WTC11 (cell line): ENCODE measurements around the gene CES3.

Experiments
- ATF1 ChIP-seq: sonication (generic); formaldehyde crosslinking; IDR thresholded peaks from 2 replicates; pipeline ENCODE4 v1.8.1; 2023; ENCODE audit warnings: mild to moderate bottlenecking, moderate library complexity, missing genetic modification reagents
- CTCF ChIP-seq: fragments of 200-600 bp; IDR thresholded peaks from 2 replicates; pipeline ENCODE4 v1.8.0; 2022; ENCODE audit warnings: antibody characterized with exemption
- ETV6 ChIP-seq: sonication (generic); formaldehyde crosslinking; IDR thresholded peaks from 2 replicates; pipeline ENCODE4 v1.8.1; 2022; ENCODE audit warnings: mild to moderate bottlenecking, missing genetic modification reagents
- FOXJ3 ChIP-seq: sonication (generic); formaldehyde crosslinking; IDR thresholded peaks from 2 replicates; pipeline ENCODE4 v1.9.0; 2021; ENCODE audit warnings: missing genetic modification reagents, mild to moderate bottlenecking, borderline replicate concordance
- TEAD4 ChIP-seq: sonication (generic); formaldehyde crosslinking; IDR thresholded peaks from 2 replicates; pipeline ENCODE4 v1.8.0; 2022; ENCODE audit warnings: mild to moderate bottlenecking, missing genetic modification reagents
- USF2 ChIP-seq: sonication (generic); formaldehyde crosslinking; IDR thresholded peaks from 2 replicates; pipeline ENCODE4 v1.8.1; 2023; ENCODE audit warnings: mild to moderate bottlenecking, missing genetic modification reagents, moderate library complexity
- ZNF219 ChIP-seq: sonication (generic); formaldehyde crosslinking; IDR thresholded peaks from 2 replicates; pipeline ENCODE4 v1.8.0; 2023; ENCODE audit warnings: missing genetic modification reagents, mild to moderate bottlenecking, borderline replicate concordance
- ZNF232 ChIP-seq: sonication (generic); formaldehyde crosslinking; IDR thresholded peaks from 2 replicates; pipeline ENCODE4 v1.8.0; 2022; ENCODE audit warnings: mild to moderate bottlenecking, missing genetic modification reagents

GRCh38 chr16:66953462-66954096 lies 7.5 kb upstream of the CES3 start:
- no peak for TF ChIP-seq ATF1
- TF ChIP-seq CTCF, result no peak
- no peak for TF ChIP-seq ETV6
- TF ChIP-seq ZNF219 (CRISPR knock-in tag), result no peak
- no peak for TF ChIP-seq USF2 (CRISPR knock-in tag)
- no peak for TF ChIP-seq TEAD4 (CRISPR knock-in tag)
- no peak for TF ChIP-seq ZNF232
- TF ChIP-seq FOXJ3 (CRISPR knock-in tag), result no peak
